ENCODE measurements around the gene ATXN3.
"Not testable (repeated sequence)": the region's sequence is repeated elsewhere in the genome, so short reads cannot be mapped to it uniquely, and the experiment has no call there.

Gene ATXN3

DNA sequence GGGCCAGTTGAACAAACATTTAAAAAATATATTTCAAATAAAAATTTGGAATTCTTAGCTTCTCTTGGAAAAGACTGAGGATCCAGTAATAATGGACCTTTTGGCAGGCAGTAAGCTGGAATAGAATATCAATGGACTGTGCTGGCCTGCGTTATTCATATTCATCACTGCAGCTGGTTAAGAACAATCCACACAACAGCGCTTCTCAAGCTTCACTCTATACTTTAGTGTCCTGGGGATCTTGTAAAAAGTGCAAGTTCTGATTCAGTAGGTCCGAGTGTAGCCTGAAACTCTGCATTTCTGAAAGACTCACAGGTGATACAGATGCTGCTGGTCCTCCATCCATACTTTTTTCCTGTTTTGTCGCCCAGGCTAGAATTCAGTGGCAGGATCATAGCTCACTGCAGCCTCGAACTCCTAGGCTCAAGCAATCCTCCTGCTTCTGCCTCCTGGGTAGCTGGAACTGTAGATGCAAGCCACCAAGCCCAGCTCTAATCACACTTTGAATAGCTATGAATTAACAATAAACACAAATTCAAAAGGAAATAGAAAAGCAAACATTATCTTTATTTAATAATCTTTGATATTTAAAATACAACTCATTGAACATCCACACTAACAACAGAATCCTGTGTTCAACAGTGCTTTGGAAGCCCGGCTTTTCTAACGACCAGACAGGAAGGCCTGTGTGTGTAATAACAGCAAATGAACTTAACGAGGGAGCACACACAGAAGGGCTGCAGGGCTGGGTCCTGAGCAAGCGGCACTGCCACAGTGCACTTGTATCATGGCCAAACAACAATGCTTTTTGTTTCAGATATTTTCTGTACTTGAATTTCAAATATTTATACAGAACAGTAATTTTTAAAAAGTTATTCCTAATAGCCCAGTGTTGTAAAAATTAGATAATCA, 48.1 kb downstream of the ATXN3 start:
- no peak for DNase-seq

- no peak for DNase-seq
Observed at GRCh38 chr14:92049781-92050180, 56.6 kb downstream of the ATXN3 start.

- DNase-seq: not testable (repeated sequence)
Observed at GRCh38 chr14:92049221-92049620, 57.2 kb downstream of the ATXN3 start.

DNA sequence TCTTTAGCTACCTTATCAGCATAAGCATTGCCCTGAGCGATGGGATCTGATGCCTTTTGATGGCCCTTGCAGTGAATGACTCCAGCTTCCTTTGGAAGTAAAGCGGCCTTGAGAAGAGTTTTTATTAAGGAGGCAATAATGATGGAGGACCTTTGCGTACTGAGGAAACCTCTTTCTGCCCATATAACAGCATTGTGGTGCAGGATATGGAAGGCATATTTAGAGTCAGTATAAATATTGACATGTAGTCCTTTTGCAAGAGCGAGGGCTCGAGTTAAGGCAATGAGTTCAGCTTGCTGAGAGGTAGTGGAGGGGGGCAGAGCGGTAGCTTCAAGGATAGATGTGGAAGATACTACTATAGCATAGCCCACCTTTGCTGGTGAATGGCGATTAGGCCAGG, 60.5 kb downstream of the ATXN3 start:
- DNase-seq: not testable (repeated sequence)

GRCh38 chr14:92041766-92042165, 64.6 kb downstream of the ATXN3 start:
- not testable (repeated sequence) for DNase-seq

DNA sequence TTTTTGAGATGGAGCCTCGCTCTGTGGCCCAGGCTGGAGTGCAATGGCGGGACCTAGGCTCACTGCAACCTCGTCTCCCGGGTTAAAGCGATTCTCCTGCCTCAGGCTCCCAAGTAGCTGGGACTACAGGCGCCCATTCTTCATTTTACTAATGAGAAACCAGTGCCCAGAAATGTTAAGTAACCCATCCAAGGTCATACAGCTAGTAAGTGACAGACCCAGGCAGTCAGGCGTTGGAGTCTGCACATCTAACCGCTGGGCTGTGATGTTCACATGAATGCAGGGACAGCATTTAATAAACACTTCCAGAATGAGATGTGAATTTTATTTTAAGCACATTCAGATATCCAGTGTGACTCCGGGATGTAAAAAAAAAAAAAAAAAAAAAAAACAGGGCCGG, 65.2 kb downstream of the ATXN3 start:
- no peak for DNase-seq

DNA sequence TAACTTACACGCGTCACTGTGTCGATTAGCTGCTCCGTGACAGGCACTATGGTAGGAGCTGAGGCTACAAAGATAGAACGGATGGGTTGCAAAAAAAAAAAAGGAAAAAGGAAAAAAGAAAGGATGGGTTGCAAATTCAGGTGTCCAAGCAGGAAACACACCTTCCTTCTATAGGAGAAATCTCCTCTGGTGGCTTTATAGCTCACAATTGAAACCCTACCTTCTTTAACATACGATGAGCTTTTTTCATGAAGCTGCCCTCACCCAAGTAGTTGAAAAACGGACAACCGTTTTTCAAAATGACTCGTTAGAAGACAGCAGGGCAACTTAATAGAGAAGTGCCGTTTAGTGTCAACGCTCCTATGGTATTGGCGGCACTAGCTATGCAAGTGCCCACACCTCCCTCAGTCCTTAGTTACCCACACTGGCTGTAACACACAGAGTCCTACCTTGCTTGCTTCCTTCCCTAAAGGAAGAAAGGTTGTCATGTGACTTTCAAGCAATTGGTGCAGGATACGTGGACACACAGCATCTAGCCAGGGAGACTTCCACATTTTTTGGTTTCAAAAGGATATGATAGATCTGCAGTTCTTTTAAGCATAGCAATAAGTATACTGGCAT, 65.8 kb downstream of the ATXN3 start:
- peak; percentile 67 for DNase-seq

- peak; percentile 83 for DNase-seq
Observed at GRCh38 chr14:92039719-92040430, 66.5 kb downstream of the ATXN3 start, which contains the start of gene TRIP11. Gene TRIP11 (minus strand): TSS chr14:92040059. CDS start chr14:92039685, 374 bp downstream.

DNA sequence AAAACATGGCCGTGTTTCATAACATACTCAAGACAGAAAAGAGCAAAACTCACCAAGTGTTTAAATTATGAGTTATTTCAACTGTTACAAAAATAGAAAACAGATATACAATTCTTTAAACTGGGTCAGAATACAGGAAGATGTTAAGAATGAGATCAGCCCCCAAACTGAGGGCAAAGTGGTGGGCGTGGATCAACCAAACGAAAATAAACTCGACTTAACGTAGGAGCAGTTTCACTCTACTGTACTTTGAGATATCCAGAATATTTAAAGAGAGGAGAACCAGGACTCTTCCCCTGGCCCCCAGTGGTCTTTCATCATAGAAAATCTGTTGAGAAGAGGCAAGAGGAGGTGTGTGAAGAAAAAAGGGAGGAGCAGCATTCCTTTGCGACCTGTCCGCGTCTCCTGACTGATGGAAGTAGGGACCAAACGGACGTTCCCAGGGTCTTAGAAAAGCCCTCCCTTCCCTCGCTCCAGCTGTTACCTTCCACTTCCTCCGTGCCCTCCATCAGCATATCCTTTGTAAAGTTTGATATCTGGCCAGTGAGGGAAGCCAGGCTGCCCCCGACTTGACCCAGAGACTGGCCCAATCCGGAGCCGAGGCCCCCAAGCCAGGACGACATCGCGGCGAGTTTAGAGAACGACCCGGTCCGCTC, 67.2 kb downstream of the ATXN3 start:
- DNase-seq: peak; percentile 33

- no peak for DNase-seq
Observed at GRCh38 chr14:92037989-92038388, 68.4 kb downstream of the ATXN3 start.

- DNase-seq: no peak
Observed at GRCh38 chr14:92035890-92036289, 70.5 kb downstream of the ATXN3 start.

GRCh38 chr14:92033906-92034687, 72.3 kb downstream of the ATXN3 start:
- DNase-seq: no peak

GRCh38 chr14:92033433-92033832, 72.9 kb downstream of the ATXN3 start:
- no peak for DNase-seq

DNA sequence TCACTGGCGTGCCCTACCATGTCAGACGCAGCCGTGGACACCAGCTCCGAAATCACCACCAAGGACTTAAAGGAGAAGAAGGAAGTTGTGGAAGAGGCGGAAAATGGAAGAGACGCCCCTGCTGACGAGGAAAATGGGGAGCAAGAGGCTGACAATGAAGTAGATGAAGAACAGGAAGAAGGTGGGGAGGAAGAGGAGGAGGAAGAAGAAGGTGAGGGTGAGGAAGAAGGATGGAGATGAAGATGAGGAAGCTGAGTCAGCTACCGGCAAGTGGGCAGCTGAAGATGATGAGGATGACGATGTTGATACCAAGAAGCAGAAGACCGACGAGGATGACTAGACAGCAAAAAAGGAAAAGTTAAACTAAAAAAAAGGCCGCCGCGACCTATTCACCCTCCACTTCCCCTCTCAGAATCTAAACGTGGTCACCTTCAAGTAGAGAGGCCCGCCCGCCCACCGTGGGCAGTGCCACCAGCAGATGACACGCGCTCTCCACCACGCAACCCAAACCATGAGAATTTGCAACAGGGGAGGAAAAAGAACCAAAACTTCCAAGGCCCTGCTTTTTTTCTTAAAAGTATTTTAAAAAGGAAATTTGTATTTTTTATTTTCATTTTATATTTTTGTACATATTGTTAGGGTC, 79.7 kb downstream of the ATXN3 start:
- DNase-seq: peak; percentile 64

- DNase-seq: no peak
Observed at GRCh38 chr14:92022036-92022435, 84.3 kb downstream of the ATXN3 start.

- DNase-seq: no peak
Observed at GRCh38 chr14:92021523-92021922, 84.9 kb downstream of the ATXN3 start.

GRCh38 chr14:92014040-92014439, 92.3 kb downstream of the ATXN3 start:
- no peak for DNase-seq

DNA sequence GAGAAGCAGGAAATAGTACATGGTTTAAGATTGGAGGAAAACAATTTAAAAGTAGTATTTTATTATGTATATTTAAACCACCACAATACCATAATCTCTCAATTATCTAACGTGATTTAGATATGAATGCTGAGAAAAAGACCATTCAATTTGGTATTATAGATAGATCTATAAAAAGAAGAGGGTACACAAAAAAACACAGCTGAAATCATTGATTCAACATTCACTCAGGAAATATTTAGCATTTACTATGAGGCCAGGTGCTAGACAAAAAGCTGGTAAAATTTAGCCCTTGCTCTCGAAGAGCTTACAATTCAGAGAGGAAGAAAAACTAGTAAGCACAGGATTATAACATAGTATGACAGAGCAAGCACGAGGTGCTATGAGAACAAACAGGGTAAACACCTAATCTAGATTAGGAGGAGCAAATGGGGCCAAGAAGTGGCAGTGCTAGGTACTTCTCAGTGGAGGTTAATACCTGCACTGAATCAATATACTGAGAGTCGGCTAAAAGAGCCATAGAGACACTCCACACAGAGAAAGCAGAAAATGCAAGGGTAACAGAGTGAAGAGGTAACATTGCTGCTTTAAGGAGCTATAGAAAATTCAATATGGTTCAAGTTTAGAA, 94.1 kb downstream of the ATXN3 start:
- no peak for DNase-seq

DNA sequence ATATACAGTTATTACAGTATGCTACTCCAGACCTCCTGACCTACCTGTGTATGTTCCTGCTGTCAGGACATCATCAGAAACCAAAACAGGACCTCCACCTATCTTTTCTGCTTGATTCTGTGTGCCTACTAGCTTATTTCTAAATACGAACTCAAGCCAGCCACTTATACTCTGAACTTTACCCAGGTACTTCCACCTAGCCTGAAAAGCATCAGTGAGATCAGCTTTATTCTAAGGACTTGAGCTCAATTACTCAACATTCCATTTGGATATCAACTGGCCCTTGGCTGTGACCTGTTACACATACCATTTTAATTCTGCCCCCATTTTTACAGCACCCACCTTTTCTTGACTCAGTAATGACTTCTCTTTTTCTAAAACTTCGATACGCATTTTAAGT, 95.7 kb downstream of the ATXN3 start:
- DNase-seq: no peak

- DNase-seq: no peak
Observed at GRCh38 chr14:92009604-92010003, 96.8 kb downstream of the ATXN3 start.

Data from MV-4-11 (cell line).